H1 (cell line): ENCODE results near the gene IL19.

Experiments
- CEBPB ChIP-seq: IDR thresholded peaks from 2 replicates; pipeline ENCODE4 v1.6.1; 2012; ENCODE audit warnings: low read depth, low read length
- CTCF ChIP-seq, 3 experiments: IDR thresholded peaks; 1 replicate in 2 of 3; 2 replicates in 1 of 3; pipeline versions ENCODE4 v1.5.1 to v1.6.1; 2011; ENCODE audit warnings: low read length in 3 of 3, mild to moderate bottlenecking in 3 of 3, inconsistent platforms in 2 of 3, low read depth in 1 of 3, moderate library complexity in 1 of 3; ENCODE audit not compliant: insufficient read depth in 1 of 3; ENCODE audit errors: control extremely low read depth in 1 of 3
- EP300 ChIP-seq, 2 experiments: IDR thresholded peaks; 1 replicate in 1 of 2; 2 replicates in 1 of 2; pipeline ENCODE4 v1.6.1; 2011 to 2012; ENCODE audit warnings: low read depth in 2 of 2, low read length in 2 of 2, mild to moderate bottlenecking in 2 of 2, borderline replicate concordance in 1 of 2, inconsistent platforms in 1 of 2, moderate library complexity in 1 of 2
- MAFK ChIP-seq: IDR thresholded peaks from 2 replicates; pipeline ENCODE4 v1.6.1; 2012; ENCODE audit warnings: low read depth, mild to moderate bottlenecking, improper control_type of control experiment, low read length
- POLR2A ChIP-seq, 2 experiments: IDR thresholded peaks; 1 replicate in 1 of 2; 2 replicates in 1 of 2; pipeline ENCODE4 v1.6.1; 2011; ENCODE audit warnings: low read depth in 2 of 2, low read length in 2 of 2, mild to moderate bottlenecking in 2 of 2; ENCODE audit errors: control extremely low read depth in 1 of 2
- RFX5 ChIP-seq: IDR thresholded peaks from 2 replicates; pipeline ENCODE4 v1.6.1; 2011; ENCODE audit warnings: low read depth, low read length, improper control_type of control experiment, borderline replicate concordance
- RXRA ChIP-seq: IDR thresholded peaks from 2 replicates; pipeline ENCODE4 v1.6.1; 2011; ENCODE audit warnings: low read depth, mild to moderate bottlenecking, low read length, moderate library complexity; ENCODE audit not compliant: insufficient read depth
- SP1 ChIP-seq: IDR thresholded peaks from 2 replicates; pipeline ENCODE4 v1.6.1; 2011; ENCODE audit warnings: low read depth, low read length
- TAF1 ChIP-seq: IDR thresholded peaks from 2 replicates; pipeline ENCODE4 v1.6.1; 2011; ENCODE audit warnings: mild to moderate bottlenecking, low read depth, low read length
- ZNF274 ChIP-seq: IDR thresholded peaks from 2 replicates; pipeline ENCODE4 v1.7.0; 2012; ENCODE audit warnings: low read length, borderline replicate concordance; ENCODE audit errors: extremely low read depth

DNA sequence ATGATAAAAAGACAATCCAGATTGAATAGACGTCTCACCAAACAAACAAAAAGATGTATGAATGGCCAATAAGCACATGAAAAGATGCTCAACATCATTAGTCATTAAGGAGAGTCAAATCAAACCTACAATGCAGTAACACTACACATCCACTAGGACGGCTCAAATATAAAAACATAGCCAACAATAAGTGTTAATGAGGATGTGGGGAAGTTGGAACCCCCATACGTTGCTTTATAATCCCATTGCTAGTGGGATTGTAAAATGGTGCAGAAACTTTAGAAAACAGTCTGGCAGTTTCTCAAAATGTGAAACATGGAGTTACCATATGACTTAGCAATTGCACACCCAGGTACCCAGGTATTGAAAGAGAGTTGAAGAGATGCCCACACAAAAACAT lies 112.0 kb downstream of the IL19 start:
- peak in 1 of 3 experiments; percentile 14; a peak in 1 of 4 replicates for TF ChIP-seq CTCF (IDR thresholded peaks at IDR 0.05; ENCODE audit: control extremely low read depth in 1 of 3, insufficient read depth in 1 of 3, low read depth in 1 of 3, low read length in 3 of 3)
- TF ChIP-seq EP300 (IDR thresholded peaks at IDR 0.05; ENCODE audit: borderline replicate concordance in 1 of 2, low read depth in 2 of 2, low read length in 2 of 2), result no peak
- no peak for TF ChIP-seq RXRA
- no peak for TF ChIP-seq POLR2A (IDR thresholded peaks at IDR 0.05; ENCODE audit: control extremely low read depth in 1 of 2, low read depth in 2 of 2, low read length in 2 of 2)
- no peak for TF ChIP-seq CEBPB
- no peak for TF ChIP-seq SP1
- no peak for TF ChIP-seq MAFK
- TF ChIP-seq ZNF274, result no peak
- TF ChIP-seq TAF1, result no peak
- TF ChIP-seq RFX5, result no peak
